ENCODE measurements around the gene MAGEA2.
"Not testable (repeated sequence)": the region's sequence is repeated elsewhere in the genome, so short reads cannot be mapped to it uniquely, and the experiment has no call there.

Gene MAGEA2, protein sequence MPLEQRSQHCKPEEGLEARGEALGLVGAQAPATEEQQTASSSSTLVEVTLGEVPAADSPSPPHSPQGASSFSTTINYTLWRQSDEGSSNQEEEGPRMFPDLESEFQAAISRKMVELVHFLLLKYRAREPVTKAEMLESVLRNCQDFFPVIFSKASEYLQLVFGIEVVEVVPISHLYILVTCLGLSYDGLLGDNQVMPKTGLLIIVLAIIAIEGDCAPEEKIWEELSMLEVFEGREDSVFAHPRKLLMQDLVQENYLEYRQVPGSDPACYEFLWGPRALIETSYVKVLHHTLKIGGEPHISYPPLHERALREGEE

DNA sequence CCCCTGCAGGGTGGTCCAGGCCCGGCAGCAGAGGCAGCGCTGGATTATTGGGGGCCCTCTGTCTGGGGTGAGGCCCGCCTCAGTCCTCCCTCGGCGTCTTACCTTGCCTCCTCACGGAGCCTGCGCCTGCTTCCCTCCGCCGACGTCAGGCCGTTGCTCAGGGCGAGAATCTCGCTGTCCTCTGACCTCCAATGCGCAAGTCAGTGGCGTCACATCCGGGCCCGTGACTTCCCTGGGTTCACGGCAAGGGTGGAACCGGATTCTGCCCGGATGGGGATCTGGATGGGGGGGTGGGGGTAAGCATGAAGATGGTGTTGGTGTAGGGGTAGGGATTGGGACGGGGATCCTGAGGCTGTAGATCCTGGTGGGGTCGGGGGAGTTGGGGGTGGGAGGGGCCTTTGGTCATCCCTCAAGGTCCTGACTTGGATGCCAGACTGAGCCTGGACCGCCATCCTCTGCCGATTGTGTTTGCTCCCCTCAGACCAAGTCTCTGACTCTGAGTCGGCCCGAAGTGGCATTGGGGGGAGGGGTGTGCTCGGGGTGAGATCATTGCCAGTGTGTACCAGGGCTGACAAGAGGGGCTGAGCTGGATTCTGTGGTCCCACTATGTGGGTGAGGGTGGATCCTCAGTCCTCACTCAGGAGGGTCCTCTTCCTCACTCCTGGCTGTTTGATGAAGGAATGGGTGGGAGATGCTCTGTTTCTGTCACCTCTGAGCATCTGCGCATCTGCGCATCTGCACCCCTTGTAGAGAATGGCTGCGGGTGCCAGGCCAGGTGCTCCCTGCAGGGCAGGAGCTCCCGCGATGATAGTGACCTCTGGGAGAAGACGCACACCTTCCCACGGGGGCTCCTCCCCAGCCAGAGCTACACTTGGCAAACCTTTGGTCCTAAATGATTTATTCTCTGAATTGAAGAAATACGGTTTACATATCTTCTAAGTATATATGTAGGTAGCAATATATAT lies at the start of gene MAGEA2:
TSS of gene MAGEA2 (minus strand) at position 157 of the 965 bp plus-strand sequence. CDS start 2,479 bp downstream, outside the sequence.
- DNase-seq (ENCODE audit: low read depth), result not testable (repeated sequence)

DNA sequence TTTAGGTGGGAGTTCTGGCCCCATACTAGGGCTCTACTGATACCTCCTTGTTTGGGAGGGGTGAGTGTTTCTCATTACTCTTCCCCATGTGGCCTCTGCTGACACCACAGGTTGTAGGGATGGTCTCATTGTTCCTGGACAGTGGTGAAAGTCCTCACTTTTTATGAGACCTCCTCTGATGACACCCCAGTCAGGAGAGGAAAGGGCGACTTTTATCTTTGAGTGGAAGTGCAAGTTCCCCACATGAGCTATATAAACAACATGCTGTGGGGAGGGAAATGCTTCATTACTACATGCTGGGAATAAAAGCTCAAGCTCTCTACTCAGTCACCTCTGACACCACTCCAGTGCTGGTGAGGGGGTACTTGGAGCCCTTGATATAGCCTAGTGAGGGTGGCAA lies 45.3 kb upstream of the MAGEA2 start:
- no peak for DNase-seq (ENCODE audit: low read depth)

DNA sequence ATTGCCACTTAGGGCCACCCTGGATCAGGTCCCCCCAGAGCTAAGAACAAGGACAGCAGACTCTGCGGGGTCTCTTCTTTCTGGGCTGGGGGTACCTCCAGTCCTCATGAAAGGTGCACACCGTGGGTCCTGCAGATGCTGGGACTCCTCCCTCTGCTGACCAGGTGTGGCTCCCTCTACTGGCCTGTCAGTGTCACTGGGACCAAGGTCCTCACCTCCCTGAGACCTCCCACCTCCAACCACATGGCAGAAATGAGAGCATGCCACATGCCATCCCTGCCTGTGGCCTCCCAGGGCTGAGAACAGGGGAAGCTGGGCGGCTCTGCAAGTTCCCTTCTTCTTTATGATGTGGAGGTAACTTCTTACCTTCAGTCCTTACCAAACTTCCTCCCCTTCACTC lies 33.4 kb upstream of the MAGEA2 start:
- not testable (repeated sequence) for DNase-seq (ENCODE audit: low read depth)

DNA sequence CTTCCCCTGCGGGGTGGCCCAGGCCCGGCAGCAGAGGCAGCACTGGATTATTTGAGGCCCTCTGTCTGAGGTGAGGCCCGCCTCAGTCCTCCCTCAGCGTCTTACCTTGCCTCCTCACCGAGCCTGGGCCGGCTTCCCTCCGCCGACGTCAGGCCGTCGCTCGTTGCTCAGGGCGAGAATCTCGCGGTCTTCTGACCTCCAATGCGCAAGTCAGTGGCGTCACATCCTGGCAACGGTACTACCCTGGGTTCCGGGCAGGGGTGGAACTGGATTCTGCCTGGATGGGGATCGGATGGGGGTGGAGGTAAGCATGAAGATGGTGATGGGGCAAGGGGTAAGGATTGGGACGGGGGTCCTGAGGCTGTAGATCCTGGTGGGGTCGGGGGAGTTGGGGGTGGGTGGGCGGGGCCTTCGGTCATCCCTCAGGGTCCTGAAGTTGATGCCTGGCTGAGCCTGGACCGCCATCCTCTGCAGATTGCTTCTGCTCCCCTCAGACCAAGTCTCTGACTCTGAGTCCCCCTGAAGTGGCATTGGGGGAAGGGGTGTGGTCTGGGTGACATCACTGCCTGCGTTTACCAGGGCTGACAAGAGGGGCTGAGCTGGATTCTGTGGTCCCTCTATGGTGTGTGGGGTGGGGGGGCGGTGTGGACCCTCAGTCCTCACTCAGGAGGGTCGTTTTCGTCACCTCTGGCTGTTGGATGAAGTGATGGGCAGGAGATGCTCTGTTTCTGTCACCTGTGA lies 16.1 kb upstream of the MAGEA2 start, which contains the start of gene MAGEA6:
TSS of gene MAGEA6 (minus strand) at position 141 of the 741 bp plus-strand sequence. CDS start 2,039 bp downstream, outside the sequence.
- DNase-seq (ENCODE audit: low read depth), result not testable (repeated sequence)

DNA sequence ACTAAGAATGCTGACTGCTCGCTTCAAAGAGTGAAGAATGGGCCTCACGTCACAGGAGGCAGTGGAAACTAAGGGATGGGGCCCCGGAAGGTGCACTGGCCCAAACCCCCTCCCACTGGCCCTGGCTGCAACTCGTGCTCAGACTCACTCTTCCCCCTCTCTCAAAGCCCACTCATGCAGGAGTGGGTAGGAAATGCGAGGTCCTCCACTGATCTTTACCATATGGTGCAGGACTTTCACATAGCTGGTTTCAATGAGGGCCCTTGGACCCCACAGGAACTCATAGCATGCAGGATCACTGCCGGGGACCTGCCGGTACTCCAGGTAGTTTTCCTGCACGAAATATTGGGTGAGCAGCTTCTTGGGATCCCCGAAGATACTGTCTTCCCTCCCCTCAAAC lies 12.9 kb upstream of the MAGEA2 start:
- DNase-seq (ENCODE audit: low read depth), result not testable (repeated sequence)

DNA sequence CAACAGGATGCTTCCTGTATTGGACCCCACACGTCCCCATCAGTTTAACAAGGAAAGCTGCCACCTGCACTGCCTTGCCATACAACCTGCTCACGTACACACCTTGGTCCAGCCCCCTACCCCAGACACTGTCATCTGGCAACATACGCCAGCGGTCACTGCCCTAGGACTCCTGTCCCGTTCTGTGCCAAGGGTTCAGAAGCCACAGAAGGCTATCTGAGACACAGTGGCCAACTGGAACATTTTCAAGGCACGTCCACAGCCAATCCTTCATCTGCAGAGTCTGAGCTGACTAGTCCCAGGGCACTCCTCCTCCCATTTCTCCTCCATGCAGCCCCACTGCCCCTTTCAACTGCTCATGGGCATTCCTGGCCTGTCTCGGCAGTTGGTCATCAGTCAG lies 7.9 kb upstream of the MAGEA2 start:
- DNase-seq (ENCODE audit: low read depth), result not testable (repeated sequence)

DNA sequence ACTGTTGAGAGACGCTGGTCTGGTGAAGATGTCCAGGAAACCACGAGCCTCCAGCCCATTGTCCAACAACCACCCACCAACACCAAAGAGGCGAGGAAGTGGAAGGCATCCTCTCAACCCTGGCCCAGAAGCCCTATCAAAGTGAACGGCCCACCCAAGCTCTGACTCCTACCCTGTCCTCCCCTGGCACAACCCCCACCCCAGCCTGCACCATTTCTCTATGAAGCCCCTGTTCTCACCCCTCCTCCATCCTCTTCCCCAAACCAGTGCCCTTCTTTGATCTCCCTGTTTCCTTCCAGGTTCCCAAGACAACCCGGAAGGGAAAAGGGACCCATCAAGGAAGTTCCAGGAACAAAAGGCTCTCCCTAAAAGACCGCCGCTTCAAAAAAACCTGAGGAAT lies 5.9 kb upstream of the MAGEA2 start:
- not testable (repeated sequence) for DNase-seq (ENCODE audit: low read depth)

DNA sequence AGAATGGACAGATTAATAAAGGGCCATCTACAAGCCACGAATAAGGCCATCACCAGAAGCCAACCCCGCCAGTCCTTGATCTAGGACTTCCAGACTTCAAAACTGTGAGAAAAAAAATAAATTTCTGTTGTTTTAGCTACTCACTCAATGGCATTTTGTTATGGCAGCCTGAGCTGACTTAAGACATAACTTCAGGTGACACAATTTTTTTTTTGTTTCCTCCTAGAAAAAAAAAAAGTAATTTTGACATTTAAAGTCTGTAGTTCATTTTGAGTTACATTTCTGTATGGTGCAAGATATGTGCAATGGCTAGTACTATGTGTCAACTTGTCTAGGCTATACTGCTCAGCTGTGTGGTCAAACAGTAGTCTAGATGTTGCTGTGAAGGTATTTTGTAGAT lies 5.3 kb upstream of the MAGEA2 start, which contains the start of gene CSAG3:
TSS of gene CSAG3 (plus strand) at position 301 of the 400 bp plus-strand sequence.
- not testable (repeated sequence) for DNase-seq (ENCODE audit: low read depth)

DNA sequence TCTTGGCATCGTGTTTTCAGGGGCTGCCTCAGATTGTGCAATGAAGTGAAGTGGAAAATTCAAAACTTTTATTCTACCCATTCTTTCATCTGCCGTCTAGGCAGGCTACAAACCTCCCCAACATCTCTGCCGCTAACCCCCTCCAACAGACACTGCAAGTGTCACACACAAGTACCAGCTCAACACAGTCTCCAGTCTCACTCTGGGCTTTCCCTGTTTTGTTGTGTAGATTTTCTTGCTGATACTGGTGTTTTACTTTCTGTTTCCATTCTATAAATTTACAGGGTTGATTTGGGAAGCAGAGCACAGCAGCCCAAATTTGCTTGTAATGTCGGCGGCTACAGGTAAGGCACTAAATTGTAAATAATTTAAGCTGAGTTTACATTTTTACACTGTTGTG lies 1.2 kb upstream of the MAGEA2 start:
- DNase-seq (ENCODE audit: low read depth), result not testable (repeated sequence)

DNA sequence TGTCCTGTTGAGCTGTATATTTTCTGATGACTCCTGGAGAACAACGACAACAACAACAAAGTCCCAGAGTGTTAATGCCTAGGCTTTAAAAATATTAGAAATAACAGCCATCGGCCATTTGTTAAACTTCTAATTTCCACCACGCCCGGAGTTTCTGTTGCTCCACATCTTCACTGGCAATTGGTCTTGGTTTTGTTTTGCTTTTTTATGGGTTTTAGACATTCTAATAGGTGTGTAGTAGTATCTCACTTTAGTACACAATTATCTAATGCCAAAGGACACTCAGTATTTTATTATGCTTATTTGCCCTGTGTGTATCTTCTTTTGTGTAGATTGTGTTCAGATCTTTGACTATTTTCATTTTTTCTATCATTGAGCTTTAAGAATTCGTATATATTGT lies 15.1 kb downstream of the MAGEA2 start:
- DNase-seq (ENCODE audit: low read depth), result no peak

DNA sequence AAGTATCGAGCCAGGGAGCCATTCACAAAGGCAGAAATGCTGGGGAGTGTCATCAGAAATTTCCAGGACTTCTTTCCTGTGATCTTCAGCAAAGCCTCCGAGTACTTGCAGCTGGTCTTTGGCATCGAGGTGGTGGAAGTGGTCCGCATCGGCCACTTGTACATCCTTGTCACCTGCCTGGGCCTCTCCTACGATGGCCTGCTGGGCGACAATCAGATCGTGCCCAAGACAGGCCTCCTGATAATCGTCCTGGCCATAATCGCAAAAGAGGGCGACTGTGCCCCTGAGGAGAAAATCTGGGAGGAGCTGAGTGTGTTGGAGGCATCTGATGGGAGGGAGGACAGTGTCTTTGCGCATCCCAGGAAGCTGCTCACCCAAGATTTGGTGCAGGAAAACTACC lies 17.1 kb downstream of the MAGEA2 start:
- DNase-seq (ENCODE audit: low read depth), result not testable (repeated sequence)

DNA sequence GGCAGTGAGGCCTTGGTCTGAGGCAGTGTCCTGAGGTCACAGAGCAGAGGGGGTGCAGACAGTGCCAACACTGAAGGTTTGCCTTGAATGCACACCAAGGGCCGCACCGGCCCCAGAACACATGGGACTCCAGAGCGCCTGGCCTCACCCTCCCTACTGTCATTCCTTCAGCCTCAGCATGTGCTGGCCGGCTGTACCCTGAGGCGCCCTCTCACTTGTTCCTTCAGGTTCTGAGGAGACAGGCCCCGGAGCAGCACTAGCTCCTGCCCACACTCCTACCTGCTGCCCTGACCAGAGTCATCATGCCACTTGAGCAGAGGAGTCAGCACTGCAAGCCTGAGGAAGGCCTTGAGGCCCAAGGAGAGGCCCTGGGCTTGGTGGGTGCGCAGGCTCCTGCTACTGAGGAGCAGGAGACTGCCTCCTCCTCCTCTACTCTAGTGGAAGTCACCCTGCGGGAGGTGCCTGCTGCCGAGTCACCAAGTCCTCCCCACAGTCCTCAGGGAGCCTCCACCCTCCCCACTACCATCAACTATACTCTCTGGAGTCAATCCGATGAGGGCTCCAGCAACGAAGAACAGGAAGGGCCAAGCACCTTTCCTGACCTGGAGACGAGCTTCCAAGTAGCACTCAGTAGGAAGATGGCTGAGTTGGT lies 17.7 kb downstream of the MAGEA2 start:
- no peak for DNase-seq (ENCODE audit: low read depth)

DNA sequence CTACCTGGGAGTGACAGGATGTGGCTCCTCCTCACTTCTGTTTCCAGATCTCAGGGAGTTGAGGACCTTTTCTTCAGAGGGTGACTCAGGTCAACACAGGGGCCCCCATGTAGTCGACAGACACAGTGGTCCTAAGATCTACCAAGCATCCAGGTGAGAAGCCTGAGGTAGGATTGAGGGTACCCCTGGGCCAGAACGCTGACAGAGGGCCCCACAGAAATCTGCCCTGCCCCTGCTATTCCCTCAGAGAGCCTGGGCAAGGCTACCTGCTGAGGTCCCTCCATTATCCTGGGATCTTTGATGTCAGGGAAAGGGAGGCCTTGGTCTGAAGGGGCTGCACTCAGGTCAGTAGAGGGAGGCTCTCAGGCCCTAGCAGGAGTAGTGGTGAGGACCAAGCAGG lies 18.5 kb downstream of the MAGEA2 start:
- DNase-seq (ENCODE audit: low read depth), result no peak

DNA sequence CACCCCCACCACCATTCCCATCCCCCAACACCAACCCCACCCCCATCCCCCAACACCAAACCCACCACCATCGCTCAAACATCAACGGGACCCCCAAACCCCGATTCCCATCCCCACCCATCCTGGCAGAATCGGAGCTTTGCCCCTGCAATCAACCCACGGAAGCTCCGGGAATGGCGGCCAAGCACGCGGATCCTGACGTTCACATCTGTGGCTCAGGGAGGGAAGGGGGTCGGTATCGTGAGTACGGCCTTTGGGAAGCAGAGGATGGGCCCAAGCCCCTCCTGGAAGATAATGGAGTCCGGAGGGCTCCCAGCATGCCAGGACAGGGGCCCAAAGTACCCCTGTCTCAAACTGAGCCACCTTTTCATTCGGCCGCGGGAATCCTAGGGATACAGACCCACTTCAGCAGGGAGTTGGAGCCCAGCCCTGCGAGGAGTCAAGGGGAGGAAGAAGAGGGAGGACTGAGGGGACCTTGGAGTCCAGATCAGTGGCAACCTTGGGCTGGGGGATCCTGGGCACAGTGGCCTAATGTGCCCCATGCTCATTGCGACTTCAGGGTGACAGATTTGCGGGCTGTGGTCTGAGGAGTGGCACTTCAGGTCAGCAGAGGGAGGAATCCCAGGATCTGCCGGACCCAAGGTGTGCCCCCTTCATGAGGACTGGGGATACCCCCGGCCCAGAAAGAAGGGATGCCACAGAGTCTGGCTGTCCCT lies 19.3 kb downstream of the MAGEA2 start:
- DNase-seq (ENCODE audit: low read depth), result not testable (repeated sequence)

DNA sequence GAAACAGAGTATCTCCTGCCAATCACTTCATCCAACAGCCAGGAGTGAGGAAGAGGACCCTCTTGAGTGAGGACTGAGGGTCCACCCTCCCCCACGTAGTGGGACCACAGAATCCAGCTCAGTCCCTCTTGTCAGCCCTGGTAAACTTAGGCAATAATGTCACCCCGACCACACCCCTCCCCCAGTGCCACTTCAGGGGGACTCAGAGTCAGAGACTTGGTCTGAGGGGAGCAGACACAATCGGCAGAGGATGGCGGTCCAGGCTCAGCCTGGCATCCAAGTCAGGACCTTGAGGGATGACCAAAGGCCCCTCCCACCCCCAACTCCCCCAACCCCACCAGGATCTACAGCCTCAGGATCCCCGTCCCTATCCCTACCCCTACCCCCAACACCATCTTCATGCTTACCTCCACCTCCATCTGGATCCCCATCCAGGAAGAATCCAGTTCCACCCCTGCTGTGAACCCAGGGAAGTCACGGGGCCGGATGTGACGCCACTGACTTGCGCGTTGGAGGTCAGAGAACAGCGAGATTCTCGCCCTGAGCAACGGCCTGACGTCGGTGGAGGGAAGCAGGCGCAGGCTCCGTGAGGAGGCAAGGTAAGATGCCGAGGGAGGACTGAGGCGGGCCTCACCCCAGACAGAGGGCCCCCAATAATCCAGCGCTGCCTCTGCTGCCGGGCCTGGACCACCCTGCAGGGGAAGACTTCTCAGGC lies 20.2 kb downstream of the MAGEA2 start, which contains the start of the genes CSAG1 and MAGEA12:
TSS of gene CSAG1 (minus strand) at position 461 of the 715 bp plus-strand sequence. CDS start 1,261 bp downstream, outside the sequence.
TSS of gene MAGEA12 (plus strand) at position 497 of the 715 bp plus-strand sequence. CDS start 2,405 bp downstream, outside the sequence.
- no peak for DNase-seq (ENCODE audit: low read depth)

DNA sequence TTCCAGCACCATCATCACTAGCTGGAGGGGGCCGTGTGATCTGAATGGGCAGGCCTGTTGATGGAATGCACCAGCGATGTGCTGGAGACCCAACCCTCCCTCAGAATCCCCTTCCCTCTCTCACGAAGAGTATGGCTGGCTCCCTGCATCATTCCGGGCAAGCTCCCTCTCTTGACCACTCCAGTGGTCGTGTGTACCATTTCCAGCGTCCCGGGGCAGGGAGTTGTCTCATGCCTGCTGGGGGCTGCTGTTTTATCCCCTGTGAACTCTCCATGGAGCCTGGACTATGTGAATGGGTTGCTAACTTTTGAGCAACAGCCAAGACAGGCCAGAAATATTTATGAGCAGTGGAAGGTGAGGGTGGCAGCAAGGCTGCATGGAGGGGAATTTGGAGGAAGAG lies 28.2 kb downstream of the MAGEA2 start:
- no peak for DNase-seq (ENCODE audit: low read depth)

DNA sequence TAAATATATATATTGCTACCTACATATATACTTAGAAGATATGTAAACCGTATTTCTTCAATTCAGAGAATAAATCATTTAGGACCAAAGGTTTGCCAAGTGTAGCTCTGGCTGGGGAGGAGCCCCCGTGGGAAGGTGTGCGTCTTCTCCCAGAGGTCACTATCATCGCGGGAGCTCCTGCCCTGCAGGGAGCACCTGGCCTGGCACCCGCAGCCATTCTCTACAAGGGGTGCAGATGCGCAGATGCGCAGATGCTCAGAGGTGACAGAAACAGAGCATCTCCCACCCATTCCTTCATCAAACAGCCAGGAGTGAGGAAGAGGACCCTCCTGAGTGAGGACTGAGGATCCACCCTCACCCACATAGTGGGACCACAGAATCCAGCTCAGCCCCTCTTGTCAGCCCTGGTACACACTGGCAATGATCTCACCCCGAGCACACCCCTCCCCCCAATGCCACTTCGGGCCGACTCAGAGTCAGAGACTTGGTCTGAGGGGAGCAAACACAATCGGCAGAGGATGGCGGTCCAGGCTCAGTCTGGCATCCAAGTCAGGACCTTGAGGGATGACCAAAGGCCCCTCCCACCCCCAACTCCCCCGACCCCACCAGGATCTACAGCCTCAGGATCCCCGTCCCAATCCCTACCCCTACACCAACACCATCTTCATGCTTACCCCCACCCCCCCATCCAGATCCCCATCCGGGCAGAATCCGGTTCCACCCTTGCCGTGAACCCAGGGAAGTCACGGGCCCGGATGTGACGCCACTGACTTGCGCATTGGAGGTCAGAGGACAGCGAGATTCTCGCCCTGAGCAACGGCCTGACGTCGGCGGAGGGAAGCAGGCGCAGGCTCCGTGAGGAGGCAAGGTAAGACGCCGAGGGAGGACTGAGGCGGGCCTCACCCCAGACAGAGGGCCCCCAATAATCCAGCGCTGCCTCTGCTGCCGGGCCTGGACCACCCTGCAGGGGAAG lies 39.5 kb downstream of the MAGEA2 start, which contains the start of gene MAGEA2B:
TSS of gene MAGEA2B (plus strand) at position 814 of the 973 bp plus-strand sequence. CDS start 2,479 bp downstream, outside the sequence.
- not testable (repeated sequence) for DNase-seq (ENCODE audit: low read depth)

DNA sequence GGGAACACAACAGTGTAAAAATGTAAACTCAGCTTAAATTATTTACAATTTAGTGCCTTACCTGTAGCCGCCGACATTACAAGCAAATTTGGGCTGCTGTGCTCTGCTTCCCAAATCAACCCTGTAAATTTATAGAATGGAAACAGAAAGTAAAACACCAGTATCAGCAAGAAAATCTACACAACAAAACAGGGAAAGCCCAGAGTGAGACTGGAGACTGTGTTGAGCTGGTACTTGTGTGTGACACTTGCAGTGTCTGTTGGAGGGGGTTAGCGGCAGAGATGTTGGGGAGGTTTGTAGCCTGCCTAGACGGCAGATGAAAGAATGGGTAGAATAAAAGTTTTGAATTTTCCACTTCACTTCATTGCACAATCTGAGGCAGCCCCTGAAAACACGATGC lies 40.4 kb downstream of the MAGEA2 start:
- not testable (repeated sequence) for DNase-seq (ENCODE audit: low read depth)
